ENCODE results near the gene BRINP3.
"Not testable (repeated sequence)": the region's sequence is repeated elsewhere in the genome, so short reads cannot be mapped to it uniquely, and the experiment has no call there.

Gene BRINP3

DNA sequence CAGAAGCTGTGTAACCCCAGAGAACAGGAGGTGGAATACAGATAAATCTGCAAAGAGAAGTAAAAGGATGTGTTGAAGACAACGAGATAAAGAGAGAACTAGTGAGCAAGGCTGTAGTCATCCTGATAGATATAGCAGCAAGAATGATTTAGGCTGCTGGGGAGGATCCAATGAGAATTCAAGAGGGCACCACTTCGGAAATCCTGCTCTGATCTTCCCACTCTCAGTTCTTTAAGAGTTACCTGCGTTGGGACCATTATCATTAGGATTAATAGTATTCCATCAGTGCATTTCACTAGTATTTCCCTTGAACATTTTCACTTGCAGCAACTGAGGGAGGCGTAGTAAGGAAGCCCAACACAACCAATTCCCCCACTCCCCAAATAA is at the start of gene BRINP3:
Gene BRINP3 (minus strand): TSS at position 103 of the 387 bp plus-strand sequence.
- no peak for DNase-seq (ENCODE audit: low read depth in 3 of 3)

DNA sequence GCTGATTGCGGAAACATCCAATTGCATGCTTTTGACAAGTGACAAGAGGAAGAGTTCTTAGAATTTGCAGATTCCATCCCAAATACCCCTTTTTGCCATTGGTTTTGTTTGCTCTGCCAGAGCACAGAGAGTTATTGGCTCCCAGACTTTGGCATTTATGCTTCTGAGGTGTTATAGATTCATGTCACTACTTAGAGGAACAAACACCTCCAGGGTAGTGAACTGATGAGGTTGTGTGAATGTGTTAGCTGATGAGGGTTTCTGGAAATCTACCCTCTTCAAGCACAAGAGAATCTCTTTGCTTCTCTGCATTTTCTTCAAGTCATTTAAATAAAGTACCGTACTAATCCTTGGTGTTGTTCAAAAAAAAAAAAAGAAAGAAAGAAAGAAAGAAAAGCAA is 33.9 kb upstream of the BRINP3 start:
- no peak for DNase-seq (ENCODE audit: low read depth in 3 of 3)

DNA sequence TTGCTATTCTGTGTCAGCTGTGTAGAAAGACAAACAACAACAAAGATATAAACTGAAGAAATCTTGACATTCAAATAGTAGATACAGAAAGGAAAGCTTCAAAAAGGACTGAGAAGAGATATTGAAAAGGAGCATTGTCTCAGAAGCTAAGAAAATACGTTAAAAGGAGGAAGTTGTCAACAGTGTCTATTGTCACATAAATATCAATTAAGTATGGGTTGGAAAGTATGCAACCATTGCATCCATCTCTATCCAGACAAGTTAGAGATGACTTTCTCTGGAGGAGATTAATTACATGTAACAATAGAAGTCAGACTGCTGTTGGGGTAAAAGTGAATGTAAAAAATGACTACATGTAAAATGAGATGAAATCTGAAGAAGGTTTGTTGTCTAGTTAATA is 29.7 kb upstream of the BRINP3 start:
- no peak for DNase-seq (ENCODE audit: low read depth in 3 of 3)

DNA sequence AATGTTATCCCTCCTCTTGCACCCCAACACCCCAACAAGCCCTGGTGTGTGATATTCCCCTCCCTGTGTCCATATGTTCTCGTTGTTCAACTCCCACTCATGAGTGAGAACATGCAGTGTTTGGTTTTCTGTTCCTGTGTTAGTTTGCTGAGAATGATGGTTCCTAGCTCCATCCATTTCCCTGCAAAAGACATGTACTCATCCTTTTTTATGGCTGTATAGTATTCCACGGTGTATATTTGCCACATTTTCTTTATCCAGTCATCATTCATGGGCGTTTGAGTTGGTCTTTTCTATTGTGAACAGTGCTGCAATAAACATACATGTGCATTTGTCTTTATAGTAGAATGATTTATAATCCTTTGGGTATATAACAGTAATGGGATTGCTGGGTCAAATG is 26.9 kb upstream of the BRINP3 start:
- DNase-seq (ENCODE audit: low read depth in 3 of 3): not testable (repeated sequence)

DNA sequence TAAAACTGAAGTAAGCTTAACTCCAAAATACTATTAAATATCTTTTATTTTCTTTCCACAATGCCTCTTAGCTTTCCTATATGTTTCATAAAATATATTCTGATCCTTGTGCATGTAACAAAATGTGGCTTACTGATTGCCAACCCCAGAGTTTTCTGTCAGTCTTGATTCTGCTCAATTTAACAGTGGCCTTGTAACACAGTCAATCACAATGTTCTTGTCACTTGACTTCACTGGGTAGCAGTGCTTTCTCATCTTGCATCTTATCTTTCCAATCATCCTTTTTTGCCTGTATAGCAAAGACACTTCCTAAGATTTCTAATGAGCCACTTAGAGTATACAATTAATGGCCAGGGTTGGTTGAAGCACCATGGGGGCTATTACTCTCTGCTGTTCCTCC is 19.9 kb upstream of the BRINP3 start:
- no peak for DNase-seq (ENCODE audit: low read depth in 3 of 3)

DNA sequence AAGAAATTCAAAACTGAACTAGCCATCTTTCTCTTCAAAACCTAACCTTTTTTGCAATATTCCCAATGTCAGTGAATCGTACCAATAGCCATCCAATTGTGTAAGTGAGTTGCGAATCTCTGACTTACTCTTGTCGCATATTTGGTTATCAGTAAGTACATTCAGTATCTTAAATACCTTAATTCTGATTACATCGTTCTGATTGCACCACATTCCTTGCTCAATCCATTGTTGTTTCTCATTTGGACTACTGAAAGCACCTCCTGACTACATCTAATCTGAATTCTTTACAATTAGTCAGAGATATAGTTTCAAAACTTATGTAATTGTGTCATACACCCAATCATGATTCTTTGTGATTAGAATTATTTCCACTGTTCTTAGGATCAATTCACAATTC is 16.8 kb upstream of the BRINP3 start:
- DNase-seq (ENCODE audit: low read depth in 3 of 3): no peak

DNA sequence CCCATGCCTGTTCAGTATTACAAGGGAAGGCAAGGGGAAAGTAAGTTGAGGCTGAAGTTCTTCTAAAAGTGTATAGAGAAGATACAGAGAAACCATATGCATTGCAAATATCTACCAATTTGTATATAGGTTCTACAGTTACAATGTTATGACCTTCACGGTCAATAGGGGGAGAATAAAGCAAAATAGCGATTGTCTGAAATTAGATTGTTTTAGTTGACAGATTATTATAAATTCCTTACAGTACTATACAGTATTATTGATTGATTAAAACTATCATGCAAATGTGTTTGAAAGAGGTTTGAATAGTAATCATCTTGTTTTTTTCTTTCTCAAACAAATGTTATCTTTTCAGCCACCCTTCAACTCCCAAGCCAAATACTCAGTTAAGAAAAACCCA is 13.7 kb upstream of the BRINP3 start:
- DNase-seq (ENCODE audit: low read depth in 3 of 3): no peak

DNA sequence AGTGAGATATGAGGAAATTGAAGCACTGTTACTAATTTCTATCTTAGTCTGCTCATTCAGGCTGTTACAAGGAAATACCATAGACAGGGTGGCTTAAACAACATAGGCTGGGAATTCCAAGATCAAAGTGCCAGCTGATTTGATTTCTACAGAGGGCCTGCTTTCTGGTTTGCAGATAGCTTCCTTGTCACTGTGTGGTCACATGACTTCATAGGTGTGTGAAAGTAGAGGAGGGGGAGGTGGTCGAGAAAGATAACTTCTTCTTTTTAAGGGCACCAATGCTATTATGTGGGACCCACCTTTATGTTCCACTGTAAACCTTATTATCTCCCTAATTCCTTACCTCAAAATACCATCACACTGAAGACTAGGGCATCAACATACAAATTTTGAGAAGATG is 6.4 kb upstream of the BRINP3 start:
- no peak for DNase-seq (ENCODE audit: low read depth in 3 of 3)

DNA sequence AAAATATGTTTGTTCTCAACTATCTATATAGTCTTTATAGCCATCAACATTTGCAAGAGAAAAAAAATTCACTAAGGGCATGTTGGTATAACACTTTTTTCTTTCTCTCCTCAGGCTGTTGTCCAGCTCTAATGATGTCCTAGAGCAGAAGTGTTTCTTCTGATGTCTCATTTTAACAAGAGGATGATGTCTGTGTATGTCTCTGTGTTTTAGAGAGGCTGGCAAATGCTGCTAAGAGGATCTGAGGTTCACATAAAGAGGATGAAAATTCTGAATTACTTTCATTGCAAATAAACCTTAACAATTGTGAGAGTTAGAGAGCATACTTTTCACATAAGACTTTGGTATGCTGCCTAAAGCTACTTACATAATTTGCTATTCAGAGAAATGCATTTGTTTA is 2.6 kb upstream of the BRINP3 start:
- DNase-seq (ENCODE audit: low read depth in 3 of 3): no peak

DNA sequence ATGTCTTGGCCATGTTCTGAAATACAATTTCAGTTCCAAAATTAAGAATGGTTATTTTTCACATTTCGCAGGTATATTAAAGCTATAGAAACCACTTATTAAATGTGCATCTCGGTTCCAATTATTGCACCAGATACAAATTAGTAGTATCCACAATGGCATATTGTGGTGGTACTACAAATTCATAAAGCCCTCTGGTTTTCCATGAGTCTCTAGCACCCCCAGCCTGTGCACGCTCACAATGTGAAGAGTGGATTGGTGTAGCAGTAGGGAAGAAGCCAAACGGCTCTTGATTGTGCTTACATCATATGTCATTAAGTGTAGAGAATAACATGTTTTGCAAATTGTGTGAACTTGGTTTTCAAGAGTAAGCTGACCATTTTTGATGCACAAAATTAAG is 1.9 kb upstream of the BRINP3 start:
- DNase-seq (ENCODE audit: low read depth in 3 of 3): no peak

DNA sequence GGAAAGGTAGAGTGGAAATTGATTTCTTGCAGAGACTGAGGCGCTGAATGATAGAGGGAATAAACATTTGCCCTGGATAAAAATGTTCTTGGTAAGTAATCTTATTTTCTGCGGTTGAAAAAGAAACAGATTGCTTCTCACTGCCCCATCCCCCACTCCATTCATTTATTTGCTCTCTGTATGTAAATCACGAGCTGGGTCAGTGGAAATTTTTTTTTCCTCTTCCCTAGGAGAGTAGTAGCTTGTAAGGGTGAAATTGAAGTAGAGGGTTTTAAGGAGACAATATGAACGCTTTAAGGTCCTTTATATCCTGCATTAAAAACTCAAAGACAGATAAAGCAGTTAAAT is 1.4 kb upstream of the BRINP3 start:
- no peak for DNase-seq (ENCODE audit: low read depth in 3 of 3)

DNA sequence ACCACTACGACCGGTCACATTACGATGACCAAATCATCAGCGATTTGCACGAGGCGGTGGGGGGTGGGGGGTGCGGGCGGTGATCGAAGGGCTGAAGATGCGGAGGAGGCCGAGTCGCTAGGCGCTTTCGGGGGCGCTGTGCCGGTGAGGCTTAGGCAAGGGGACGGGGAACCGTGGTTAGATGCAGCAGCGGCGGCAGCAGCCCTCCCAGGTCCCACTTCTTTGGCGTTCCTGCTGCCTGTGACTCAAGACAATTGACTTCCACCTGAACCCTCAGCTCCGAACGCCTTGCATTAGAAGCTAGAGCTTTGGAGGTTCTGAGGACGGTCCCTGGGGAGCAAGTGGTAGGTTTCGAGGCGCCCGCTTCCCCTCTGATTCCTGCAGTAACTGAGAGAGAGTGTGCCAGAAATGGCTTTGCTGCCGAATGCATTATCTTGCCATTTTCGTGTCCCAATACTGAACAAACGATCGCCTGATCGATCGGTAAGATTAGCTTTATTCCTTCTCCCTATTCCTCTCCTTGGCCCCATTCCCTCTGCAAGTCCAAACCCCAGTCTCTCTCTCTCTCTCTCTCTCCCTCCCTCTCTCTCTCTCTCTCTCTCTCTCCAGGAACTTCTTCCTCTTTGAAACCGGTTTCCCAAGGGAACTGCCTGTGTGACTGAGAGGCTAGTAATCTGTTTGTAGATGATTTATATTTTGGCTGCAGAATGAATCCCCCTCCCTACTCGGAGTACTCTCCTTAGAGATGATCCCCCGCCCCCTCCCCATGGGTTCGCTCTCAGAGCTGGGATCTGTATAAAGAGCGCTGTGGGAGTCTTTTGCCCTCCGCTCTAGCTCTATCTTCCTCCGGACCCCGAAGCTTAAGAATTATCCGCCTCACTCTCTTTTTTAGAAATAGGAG is 735 bp upstream of the BRINP3 start:
- no peak for DNase-seq (ENCODE audit: low read depth in 3 of 3)

DNA sequence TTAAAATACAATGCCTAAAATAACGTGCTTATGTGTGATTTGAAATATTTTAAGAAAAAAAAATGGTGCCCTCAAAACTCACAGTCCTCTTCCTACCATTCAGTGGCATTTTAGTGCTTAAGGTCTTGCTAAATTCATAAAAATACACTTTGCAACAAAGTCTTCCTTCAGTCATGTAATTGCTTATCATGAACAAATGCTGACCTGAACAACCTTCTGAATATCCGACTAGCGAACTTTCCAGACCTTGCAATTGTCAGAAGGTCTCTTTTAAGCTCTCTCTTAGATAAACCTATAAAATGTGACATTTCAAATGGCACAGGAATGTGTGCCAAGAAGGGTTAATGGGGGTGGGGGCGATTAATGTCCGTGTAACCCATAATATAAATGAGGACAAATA is 858 bp downstream of the BRINP3 start:
- no peak for DNase-seq (ENCODE audit: low read depth in 3 of 3)

DNA sequence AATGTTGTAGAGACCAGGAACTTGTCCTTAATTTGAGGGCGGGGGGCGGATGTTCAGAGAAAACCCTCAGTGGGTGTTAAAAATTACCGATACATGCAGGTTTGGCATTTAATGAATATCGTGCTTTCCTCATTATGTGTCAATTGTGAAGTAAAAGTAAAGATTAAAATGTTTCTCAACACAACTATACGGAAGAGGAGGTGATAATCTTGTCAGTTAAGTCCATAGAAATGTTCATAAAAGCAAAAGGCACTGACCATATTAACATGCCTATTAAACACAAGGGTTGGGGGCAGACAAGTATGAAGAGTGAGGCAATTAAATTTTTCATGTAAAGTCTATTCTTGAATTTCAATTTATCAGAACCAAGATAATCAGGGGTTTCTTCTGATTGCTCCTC is 1.3 kb downstream of the BRINP3 start:
- DNase-seq (ENCODE audit: low read depth in 3 of 3): no peak

DNA sequence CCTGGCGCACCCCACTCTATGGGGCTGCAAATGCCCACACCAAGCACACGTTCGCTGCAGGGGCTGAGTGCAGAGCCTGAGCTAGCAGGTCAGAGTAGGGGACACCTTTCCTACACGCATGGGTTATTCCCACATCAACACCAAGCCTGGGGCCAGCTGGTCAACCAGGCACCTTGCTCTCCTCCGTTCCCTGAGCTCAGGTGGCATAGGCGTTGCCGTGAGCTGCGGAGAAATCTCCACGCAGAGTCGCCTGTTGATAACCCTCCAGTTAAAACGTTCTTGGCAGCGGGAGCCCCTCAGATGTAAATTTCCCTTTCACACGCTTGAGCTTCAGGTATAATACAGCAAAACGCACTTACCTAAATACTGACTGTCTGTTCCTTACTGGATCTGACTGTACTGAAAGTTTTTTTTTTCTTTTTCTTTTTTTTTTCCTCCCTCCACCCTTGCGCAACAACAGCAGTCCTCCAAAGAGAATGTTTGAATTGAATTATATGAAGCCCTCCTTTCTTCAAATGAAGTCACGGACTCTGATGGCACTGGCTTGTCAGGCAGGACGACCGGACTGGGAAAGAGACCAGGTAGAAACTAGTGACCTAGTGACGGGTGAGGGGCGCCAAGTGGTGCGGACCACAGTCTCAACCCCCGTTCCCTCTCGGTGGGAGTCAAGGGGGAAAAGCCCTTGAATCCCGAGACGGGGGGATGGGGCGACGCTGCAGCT is 2.1 kb downstream of the BRINP3 start:
- DNase-seq (ENCODE audit: low read depth in 3 of 3): no peak

DNA sequence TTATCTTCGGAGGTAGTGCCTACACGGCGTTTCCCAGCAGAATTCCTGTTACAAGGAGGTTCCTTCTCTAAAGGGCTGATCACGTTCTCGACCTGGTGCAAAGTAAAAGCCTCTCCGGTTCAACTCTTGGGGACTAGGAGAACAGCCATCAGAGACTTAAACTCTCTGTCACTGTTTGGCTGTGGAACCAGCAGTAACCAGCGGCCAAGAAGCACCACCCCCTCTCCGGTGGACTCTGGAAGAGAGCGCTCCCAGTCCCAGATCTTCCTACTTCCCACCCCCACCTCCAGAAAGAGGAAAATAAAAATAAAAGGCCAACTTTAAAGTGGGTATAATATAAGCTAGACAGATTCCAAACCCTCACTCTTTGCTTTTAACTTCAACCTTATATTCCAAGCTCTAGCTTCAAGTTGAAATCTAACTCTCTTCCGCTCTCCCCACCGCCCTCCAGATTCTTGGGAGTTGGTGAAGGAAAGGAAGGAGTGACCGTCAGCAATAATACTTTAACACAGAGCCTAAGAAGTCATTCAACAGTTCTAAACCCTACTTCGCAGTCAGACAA is 2.9 kb downstream of the BRINP3 start:
- no peak for DNase-seq (ENCODE audit: low read depth in 3 of 3)

DNA sequence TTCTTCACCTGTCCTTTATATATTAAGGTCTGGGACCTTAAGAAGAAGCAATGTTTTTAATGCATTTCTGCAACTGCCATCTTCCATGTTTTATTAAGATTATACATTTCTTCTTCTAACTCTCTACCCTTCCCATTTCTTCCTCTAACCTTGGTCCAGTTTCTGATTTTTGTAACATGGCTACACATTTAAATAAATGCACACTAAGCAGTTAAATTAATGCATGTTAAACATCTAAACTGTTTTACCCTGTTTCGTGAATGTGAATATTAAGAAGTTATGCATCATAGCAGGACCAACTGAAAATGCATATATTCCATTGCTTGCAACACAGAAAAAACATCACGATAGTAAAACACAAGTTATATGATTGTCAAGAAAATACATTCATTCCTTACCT is 3.7 kb downstream of the BRINP3 start:
- no peak for DNase-seq (ENCODE audit: low read depth in 3 of 3)

DNA sequence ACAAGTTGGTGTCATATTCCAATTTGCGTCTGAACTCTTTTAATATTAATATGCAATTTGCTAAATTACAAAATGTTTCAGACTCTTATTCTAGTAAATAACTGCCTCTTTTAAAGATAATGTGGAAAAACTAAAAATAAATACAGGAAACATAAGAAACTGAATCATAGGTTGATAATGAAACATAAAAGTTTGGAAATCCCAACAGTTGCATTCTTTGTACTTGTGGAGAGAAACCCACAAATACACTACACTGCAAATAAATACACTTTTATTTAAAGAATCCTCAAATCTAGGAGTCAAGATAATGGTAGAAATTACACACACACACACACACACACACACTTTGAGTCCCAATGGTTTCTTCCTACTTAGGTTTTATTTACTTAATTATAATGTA is 5.2 kb downstream of the BRINP3 start:
- no peak for DNase-seq (ENCODE audit: low read depth in 3 of 3)

DNA sequence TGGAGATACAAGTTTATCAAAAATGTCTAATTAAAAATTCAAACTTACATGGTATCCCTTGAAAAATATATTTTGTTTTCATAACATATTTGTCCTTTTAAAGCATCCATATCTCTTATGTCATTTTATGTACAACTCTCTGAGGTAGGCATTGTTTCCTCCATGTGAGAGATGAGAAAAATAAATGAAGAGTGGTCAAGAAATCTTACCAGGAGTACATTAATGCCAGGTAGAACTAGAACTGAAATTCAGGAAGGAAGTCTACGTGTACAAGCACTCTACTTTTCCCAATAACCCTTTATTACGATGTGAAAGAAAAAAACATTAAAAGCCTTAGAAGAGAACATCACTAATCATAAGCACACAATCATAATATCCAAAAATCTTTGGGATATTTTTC is 5.6 kb downstream of the BRINP3 start:
- no peak for DNase-seq (ENCODE audit: low read depth in 3 of 3)

DNA sequence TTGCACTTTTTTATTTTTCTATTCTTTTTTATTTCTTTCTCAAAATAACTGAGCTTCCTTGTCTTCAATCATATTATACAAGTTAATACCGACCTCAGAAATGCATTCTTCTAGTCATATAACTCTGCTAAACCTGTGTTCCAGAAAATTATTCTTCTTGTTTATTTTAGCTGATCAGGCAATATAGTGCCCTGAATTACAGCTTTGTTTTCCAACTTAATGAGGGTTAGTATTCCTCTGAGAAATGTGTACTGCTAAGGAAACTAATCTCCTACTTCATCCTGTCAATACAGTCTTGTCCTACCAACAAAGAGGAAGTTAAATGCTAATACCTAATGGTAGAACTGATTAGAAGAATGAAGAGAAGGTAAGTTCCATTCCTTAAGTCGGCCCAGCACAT is 13.0 kb downstream of the BRINP3 start:
- DNase-seq (ENCODE audit: low read depth in 3 of 3): no peak

DNA sequence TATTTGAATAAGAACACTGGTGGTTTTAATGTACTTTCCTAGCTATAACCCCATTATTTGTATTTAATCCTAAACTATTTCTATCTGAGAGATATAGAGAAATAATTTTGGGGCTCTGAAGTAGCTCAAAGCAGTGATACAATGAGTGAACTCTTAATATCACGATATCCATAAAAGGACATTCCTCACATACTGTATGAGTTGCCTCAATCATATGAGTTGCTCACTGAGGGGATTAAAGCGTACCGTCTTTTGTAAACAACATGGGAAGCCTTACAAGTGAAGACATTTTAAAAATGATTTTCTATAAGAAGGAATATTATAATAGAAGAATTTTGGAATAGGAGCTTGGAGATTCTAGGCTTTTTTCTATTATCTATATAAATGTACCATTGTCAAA is 21.5 kb downstream of the BRINP3 start:
- no peak for DNase-seq (ENCODE audit: low read depth in 3 of 3)

DNA sequence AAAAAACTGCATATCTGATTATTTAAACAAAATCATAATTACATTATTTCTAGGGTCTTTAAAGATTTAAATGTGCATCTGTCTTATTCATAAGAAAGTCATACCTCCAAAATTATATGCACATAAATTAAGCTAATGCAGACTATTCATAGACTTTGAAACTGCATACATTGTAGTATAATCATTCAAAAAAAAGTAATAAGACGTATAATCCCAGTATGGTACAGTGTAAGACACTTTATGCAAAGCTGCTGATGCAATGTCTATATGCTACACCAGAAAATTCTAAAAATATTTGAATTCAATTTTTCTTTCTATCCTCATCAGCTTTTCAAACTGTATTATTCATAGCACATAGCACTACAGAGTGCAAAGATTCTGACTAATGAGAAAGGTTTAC is 22.0 kb downstream of the BRINP3 start:
- DNase-seq (ENCODE audit: low read depth in 3 of 3): no peak

DNA sequence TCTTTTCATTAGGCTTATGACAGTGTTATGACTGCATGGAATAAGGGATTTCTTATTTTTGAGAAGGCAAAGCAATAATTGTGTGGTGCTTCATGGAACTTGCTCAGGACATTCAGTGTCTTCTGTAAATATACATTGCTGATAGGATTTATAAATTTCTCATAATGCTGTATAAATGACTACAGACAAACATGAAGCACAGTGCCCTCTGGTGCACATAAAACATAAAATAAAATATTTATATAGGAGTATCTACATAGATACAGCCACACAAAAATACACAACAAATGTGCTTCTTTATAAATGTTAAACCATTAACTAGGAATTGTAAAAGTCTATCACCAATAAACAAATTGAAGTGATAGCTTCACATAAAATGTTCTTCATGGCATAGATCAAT is 24.1 kb downstream of the BRINP3 start:
- DNase-seq (ENCODE audit: low read depth in 3 of 3): no peak
